Stimulated activated CD8-positive, alpha-beta memory T cell treated with anti-CD3 and anti-CD28 coated beads, Interleukin-12 subunit alpha, Interleukin-12 subunit beta, amount 100 ng/mL, for 24 hours (primary cell): ENCODE results near the gene RTN1.

Experiments used
- DNase-seq: peaks from one replicate; pipeline ENCODE4 v3.0.0-alpha.2; 2020; ENCODE audit errors: extremely low read depth

RTN1 gene, protein sequence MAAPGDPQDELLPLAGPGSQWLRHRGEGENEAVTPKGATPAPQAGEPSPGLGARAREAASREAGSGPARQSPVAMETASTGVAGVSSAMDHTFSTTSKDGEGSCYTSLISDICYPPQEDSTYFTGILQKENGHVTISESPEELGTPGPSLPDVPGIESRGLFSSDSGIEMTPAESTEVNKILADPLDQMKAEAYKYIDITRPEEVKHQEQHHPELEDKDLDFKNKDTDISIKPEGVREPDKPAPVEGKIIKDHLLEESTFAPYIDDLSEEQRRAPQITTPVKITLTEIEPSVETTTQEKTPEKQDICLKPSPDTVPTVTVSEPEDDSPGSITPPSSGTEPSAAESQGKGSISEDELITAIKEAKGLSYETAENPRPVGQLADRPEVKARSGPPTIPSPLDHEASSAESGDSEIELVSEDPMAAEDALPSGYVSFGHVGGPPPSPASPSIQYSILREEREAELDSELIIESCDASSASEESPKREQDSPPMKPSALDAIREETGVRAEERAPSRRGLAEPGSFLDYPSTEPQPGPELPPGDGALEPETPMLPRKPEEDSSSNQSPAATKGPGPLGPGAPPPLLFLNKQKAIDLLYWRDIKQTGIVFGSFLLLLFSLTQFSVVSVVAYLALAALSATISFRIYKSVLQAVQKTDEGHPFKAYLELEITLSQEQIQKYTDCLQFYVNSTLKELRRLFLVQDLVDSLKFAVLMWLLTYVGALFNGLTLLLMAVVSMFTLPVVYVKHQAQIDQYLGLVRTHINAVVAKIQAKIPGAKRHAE

DNA sequence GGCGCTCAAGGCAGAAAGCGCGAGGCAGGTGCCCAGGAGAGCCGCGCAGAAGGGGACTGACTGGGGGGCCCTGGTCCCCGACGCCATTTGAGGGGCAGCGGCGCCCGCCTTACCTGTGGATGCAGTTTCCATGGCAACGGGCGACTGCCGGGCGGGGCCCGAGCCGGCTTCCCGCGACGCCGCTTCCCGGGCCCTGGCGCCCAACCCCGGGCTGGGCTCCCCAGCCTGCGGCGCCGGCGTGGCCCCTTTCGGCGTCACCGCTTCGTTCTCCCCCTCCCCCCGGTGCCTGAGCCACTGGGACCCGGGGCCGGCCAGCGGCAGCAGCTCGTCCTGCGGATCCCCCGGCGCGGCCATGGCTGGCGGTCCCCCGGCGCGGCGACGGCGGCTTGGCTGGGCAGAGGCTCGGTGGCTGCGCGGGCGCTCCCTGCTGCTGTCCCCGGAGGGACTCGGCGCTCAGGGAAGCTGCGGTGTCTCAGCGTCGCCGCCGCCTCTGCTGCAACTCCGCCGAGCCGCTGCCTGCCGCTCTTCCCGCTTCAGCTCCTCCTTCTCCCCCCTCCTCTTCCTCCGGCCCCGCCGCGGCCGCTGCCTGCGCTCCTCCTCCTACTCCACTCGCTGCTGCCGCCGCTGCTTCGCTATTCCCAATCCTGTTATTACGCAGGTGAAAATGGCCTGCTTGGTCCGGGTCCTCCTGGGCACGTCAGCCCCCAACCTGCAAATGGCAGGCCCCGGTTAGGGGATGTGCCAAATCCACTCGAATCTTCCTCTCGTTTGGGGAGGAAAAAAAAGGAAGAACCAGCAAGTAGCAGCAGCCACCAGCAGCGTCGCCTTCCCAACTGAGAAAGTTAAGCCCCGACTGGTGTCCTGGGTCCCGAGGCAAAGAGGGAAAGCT is at the start of gene RTN1:
Gene RTN1 (minus strand): TSS at position 500 of the 889 bp plus-strand sequence. CDS start 146 bp downstream, at position 354.
- DNase-seq, result no peak

DNA sequence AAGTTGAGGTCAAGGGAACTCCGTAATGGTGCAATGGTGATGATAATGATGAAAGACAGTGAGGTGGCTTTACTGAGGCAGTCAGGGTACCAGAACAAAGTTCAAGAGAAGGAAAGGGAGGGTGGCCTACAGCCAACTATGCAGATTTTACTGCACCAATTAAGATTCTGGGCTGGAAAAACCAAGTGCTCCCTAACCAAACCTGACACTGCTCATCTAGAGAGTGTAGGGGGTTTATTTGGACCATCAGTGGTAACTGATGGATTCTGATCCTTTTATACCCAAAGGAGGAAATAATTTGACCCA is 49.8 kb upstream of the RTN1 start:
- no peak for DNase-seq

DNA sequence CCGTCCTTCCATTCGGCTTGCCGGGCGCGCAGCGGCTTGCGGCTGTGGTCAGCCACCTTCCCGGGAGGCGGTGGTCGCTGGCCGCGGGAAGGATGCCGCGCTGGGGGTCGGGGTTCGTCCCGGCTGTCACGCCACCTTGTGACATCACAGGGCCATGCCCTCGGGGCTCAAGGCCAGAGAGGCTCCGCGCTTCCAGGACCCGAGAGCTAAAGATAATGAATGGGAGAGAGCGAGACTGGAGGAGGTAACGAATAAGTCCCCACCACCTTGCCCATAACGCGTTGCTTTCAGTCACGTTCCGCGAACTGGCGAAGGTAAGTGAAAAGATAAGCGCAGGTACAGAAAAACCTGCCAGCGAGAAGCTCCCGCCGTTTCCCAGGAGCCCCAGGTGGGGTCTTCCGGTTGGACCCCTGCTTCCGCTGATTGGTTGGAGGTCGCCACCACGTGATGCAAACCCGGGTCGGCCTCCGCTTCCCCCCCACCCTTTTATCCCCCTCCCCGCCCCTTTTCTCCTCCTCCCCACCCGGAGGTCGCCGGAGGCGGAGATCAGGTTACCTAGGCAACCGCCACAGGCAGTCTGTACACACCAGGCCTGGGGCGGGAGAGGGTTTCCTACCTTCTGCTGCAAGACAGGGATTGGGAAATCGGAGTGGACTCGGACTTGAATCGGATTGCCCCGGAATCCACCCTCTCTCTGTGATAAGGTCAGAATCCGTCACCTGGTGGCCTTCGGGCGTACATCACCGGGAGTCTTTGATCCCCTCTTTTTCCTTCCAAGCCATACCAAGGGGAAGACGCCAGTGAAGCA is 49.2 kb upstream of the RTN1 start, which contains the start of gene LRRC9:
Gene LRRC9 (plus strand): TSS at position 575 of the 808 bp plus-strand sequence.
- DNase-seq, result no peak

DNA sequence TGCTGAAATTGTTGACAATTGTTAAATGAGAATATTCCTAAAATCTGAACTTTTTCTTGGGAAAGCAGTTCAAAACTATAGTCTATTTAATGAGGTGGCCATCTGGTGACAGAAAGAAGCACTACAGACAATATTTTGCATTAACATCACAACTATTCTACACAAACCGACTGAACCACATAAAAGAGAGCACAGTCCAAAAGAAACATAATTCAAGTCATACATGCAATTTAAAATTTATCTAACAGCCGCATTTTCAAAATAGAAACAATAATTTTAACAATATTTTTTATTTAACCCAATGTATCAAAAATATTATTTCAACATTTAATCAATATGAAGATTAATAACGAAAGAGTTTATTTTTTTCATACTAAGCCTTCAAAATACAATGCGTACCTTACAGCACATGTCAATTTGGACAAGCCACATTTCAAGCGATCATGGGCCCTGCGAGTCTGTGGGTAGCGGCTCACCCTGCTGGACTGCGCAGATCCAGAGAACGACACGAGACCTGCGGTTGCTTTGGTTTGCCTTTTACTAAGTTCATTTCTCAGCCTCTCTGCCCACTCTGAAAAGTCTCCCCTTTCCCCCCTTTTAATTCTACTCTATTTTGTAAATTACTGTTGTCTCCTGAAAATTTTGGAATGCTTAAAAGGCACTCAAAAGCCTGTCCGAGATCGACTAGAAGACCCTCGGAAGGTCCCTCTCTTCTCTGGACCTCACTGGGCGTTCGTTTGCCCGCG is 48.4 kb upstream of the RTN1 start:
- DNase-seq, result no peak

DNA sequence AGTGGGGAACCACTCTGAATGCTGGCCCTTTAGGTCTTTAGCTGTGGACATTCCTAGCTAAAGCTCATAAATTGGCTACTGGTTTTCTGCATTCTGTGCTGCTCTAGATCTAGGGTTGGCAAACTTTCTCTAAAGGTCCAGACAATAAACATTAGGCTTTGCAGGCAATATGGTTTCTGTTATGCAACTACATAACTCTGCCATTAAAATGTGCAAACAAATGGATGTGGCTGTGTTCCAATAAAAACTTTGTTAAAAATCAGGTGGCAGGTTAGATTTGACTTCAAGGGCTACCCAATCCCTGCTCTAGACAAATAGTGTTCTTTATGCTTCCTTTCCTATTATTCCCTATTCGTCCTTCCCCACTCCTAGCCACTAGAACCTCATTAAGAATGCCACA is 42.6 kb upstream of the RTN1 start:
- DNase-seq, result no peak

DNA sequence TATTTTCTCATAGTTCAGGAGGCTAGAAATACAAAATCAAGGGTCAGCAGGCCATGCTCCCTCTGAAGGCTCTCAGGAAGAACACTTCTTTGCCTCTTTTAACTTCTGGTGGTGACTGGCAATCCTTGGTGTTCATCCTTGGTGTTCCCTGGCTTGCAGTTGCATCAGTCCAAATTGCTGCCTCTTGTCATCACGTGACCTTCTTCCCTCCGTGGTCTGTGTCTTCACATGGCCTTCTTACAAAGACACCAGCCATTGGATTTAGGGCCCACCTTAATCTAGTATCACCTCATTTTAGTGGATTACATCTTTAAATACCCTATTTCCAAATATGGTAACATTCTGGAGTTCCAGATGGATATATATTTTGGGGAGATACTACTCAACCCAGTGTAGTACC is 41.9 kb upstream of the RTN1 start:
- no peak for DNase-seq

DNA sequence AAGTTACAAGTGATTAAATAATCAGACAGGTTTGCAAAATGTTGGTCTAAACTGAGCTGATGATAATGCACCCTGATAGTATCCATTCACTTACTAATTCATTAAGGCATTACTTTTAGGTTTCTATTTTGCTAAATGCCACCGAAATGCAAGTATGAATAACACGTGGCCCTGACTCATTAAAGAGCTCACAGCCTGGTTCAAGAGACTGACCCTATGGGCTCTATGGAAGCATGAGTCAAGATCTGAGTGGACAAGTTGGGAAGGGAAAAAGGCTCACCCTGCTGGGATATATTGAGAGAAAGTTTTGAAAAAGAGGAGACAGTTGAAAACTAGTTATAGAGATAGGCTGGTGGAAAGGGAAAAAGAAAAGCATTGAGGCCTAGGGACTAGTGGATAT is 34.6 kb upstream of the RTN1 start:
- DNase-seq, result no peak

DNA sequence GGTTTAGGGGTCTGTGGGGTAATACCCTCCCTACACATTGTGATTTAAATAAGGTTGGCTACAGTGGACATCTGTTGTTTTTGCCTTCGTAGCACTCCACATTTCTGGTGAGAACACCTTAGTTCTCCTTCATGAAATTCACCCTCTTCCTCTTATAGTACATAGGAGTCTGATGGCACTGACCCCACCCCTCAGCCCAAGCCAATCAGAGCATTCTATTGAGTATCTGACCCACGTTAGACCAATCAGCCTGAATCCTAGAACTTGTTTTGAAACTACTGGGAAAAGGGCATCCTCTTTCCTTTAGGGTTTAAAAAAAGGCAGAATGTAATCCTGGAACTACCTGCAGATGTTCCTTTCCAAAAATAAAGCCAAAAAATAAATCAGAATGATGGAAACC is 33.6 kb upstream of the RTN1 start:
- no peak for DNase-seq

DNA sequence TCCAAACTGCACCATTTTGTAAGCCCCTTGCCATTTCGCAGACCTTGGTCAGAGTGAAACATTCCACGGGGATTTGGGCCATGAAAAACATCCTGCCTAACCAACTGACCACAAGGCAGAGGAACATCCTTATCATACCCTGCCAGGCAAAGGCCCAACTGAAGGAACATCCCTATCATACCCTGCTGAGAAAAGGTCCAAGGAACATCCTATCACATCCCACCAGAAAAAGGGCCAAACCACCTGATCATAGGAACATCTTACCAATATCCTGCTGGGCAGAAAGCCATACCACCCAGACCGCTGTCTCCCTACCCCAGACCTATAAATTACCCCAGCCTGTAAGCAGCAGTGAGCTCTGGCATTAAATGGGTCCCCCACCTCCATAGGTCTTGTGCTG is 30.0 kb upstream of the RTN1 start:
- no peak for DNase-seq

DNA sequence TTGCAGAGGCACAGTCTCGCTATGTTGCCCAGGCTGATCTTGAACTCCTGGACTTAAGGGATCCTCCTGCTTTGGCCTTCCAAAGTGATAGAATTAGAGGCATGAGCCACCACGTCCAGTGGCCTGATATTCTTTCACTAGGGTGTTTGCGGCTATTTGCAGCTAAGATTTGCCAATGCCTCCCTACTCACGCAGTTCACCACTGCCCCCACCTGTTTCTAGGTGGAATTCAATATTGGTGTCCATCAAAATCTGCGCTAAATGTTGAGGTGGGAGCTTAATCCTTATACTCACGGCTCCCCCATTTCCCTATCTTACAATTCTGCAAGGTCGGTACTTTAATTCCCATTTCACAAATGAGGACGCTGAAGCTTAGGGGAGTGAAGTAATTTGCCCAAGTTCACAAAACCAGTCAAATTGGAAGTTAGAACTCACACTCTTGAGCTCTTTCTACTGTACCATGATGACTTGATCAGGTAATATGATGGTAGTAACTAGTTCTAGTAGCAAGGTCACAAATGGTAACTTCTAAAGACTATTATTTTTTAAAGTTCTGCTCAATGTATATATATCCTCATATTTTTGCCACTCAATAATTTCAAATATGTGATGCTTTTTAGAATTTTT is 27.3 kb upstream of the RTN1 start:
- DNase-seq, result no peak

DNA sequence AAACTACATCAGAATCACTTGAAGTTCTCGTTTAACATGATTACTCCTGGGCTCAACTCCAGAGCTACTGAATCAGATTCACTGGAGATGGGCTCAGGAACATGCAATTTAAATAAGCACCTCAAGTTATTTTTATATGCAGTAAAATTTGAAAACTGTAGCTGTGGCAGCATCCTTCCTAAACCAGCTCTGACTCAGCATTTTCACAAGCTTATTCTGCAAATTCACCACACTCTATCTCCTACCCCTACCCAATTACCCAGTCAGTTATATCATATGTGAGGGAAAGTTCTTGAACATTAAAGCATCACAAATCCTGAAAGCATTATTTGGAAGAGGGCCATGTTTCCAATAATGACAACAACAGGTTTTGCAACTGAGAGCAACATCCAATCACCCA is 25.1 kb upstream of the RTN1 start:
- no peak for DNase-seq

DNA sequence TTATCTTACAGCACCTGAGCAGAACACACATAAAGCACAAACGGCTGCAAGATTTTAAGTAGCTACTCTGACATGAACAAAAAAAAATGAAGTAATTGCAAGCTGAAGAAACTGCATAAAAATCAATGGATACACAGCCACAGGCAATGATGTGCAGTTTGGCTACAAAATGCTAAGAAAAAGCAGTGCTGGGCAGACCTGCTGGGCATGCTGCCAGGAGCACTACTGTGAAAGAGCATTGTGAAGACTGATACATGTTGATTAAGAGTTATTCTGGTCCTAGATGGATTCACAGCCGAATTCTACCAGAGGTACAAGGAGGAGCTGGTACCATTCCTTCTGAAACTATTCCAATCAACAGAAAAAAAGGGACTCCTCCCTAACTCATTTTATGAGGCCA is 20.1 kb upstream of the RTN1 start:
- DNase-seq, result no peak

DNA sequence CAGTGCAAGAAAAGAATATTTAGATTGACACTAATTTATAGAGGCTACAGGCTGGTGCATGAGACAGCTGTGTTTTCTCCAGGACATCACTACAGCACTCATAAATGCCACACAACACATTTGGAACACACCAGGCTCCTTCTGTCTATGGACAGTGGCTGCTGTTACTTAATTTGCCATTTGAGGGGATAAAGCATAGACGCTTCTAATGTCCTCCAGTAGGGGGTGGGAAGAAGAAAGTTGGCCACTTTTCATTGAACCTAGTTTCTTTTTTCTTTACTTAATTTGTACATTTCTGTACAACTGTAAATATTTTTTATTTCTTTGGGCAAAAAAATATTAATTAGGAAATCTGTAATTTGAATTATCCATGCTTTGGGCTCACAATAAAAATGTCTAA is 12.4 kb upstream of the RTN1 start:
- no peak for DNase-seq

DNA sequence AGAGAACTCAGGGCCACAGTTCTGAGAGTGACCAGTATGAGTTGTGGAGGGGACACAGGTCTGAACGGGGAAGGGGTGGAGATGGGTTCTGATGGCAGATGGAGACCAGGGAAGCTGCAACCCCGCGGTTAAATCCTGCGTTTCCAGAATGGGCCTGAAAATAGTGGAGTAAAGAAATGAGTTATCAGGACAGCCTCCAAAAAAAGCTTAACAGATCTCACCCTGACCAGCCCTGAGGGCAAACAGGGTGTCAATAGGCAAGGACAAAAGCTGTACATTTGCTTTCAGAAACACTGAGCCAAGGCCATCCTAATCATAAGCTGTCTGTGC is 555 bp upstream of the RTN1 start:
- DNase-seq, result no peak

DNA sequence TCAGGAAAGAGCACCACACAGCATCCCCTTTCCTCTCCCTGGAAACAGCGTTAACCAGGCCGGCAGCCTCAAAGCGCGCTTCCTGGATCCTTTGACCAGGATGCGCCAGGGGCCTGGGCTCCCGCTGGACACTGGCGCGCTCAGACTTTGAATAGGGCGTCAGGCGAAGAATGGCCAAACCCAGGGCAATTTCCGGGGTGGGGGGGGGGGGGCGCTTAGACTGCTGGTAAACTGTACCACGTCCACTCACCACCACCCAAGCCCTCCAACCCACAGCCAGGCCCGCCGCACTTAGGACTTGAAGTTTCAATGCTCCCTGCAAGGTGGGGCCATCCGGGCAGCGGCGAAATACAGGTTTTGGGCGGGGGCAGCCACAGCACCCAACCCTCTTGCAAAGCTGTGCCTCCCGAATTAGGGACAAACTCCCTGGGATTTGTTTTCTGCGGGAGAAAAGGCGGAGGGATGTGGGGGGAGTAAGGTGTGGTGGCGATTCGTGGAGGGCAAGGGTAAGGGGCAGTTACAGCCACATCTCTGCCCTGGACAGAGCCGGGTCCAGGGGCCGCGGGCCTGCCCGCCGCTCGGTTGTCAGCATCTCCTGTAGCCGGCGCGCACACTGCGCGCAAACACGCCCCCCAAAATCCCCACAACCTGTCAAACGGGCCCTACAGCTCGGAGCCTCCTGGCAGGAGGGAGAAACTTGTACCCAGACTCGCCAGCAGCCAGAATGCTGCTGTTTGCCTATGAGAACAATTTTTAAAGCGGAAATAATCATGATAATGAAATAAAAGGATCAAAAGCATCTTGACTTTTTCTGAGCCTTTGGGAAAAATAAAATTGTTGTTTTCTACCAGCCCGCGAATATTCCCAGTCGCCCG is 958 bp downstream of the RTN1 start:
- DNase-seq, result no peak

DNA sequence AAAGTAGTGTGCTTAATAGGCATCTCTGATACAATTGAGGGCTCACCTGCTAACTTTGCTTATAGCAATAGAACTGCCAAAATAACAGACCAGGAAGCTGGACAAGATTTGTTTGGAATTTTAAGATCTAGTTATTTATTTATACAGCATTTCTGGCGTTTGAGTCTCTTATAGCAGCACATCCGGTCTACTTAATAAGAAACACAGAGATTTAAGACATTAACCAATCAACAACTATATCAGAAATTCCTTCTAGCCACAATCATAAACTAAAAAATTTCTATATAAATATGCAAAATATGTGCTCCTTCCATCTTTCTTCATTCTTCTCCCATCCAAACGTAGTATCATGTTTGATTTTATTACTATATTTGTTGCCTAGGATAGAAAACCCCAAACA is 2.6 kb downstream of the RTN1 start:
- DNase-seq, result no peak

DNA sequence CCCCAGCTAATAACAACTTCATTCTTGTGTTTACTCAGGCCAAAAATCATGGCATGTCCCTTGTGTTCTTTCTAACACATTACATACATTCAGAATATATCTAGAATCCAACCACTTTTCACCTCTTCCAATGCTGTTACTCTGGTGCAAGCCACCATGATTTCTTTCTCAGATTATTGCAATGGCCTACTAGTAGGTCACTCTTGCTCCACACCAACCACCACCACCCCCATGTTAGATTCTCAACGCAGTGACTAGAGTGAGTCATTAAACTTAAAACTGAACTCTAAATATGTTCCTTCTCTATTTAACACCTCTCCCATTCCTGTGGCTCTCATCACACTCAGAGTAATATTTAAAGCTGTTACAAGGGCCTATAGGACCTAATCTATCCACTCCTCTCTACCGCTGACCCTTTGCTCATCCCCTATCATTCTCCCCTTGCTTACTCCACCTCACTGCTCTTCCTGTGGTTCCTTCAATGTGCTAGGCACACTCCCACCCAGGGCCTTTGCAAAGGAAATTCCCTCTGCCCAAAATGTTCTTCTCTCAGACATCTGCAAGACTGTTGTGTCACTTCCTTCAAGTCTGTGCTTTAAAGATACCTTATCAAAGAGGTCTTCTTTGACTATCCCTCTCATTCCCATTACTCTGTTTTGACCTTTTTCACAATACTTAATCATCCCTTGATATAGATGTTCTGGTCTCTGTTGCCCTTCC is 6.6 kb downstream of the RTN1 start:
- DNase-seq, result no peak

DNA sequence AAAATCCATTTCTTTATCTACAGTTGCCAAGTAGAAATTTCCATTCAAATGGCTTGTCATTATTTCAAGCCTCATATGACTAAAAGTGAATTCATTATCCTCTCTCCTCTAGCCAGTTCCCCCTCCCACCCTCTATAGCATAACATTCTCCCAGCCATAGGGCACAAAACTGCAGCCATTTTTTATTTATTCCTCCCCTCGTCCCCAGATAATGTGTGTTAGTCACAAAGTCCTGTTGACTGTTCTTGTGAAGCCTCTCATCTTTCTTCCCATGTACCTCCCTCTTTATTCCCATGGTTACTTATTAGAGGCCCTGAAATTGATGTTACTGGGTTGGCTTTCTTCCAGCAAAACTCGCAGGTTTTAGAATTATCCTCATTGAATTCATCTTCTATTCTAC is 13.2 kb downstream of the RTN1 start:
- no peak for DNase-seq

DNA sequence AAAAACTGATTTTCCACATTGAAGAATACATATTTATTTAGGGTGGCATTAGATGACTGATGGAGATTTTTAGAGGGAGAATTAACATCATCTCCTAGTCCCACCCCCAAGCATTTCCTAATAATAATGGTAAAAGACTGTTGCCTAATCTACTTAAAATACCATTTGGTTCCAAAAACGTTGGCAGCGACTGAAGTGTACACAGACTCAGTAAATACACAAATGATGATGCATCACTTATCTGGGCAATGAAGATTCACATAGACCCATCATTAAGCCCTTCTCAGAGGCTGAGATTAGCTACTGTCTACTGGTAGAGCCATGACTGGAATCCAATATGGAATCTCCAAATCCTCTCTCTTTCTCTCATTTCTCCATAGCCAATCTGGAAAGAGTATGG is 18.2 kb downstream of the RTN1 start:
- DNase-seq, result no peak
